ENCODE measurements around the gene MRRF. TPM values are rescaled to one million over a fixed set of nuclear protein-coding genes. Genes with fewer than 3 reads are reported as not detected.
A peak's percentile ranks its signal among the peaks of the same experiment; 100 is the strongest.

MRRF gene
- total and polyA plus RNA-seq, 5 donors = 23.1 to 33.8 (median 26.7) TPM

DNA sequence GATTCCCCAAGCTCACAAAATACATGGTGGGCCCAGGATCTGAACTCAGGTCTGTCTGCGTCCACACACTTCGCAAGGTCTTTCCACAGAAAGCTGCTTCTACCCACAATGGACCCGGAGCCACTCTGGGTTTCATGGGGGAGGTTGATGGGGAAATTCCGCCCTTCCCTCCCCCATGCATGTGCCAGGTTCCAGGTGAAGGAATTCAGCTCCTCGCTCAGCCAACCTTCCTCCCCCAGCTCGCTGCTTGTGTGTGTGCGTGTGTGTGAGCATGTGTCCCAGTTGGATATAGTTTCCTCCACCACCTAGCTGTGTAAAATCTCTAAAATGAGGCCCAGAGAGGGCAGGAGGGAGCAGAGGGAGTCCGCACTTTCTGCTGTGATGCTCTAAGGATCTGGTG, 107.2 kb downstream of the MRRF start:
- no peak overlapping the region for H3K4me3 ChIP-seq (ENCODE audit: low read length)
- peaks cover 5% of the 10 kb centered on the region for H3K4me1 ChIP-seq (ENCODE audit: control insufficient read depth, insufficient read depth, low read length)
- H3K27me3 ChIP-seq (ENCODE audit: control insufficient read depth, insufficient read depth) = no peaks in the 10 kb centered on the region
- intact Hi-C loops (cut with DNase I) = loop anchor here in 1 of 4 donors (10.0 kb wide), 1 partner anchor 83 kb away; no protein-coding TSS in a partner anchor
- H3K27ac ChIP-seq (ENCODE audit: low read length) = no peak overlapping the region
- 96% methylated on average over 8 of the region's 8 CpGs for WGBS
- ATAC-seq (no peak), DNase-seq (no peak)
- H3K9me3 ChIP-seq (ENCODE audit: control insufficient read depth, low read length) = no peaks in the 10 kb centered on the region

DNA sequence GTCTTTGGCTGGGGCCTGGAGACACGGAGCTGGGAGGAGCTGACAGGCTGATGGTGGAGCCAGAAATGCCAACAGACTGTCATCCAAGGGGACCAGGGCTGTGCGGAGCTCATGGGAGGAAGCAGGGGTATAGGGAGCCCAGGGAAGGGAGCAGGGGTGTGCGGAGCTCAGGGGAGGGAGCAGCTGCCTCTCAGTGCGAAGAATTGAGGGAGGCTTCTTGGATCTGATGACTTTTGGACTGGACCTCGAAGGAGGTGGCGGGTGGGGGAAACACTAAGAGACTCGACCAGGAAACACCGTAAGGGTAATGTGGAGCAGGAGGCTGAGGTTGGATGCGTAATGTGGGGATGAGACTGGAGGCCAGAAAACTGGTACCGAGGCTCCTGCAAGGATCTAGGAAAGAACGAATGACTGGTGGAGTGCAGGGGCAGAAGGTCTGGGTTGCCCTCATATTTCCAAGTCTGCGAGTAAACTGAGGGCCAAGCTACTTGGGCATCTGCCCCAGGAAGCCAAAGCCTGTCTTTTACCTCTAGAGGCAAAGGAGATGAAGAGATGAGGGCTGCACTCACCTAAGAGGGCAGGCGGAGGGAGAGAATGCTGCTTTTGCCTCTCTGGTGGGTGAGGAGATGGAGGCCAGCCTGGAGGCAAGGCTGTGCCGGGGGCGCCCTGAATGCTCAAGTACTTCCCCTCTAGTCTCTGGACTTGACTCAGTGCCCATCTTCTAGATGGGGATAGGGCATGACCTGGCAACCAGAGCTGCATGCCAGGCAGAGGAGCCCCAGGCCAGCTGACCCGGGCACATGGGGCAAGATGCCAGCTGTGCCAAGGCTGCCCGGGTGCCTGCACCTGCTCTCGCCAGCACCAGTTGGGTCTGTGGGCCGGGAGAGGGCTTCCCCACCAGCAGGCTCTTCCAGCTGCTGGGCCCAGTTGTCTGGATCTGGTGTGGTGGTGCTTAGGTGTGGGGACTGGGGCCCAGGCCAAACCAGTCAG, 108.5 kb downstream of the MRRF start:
- 81% methylated on average over 19 of the region's 19 CpGs for whole genome bisulfite sequencing
- intact Hi-C loops (cut with DNase I) = loop anchor here in 1 of 4 donors (10.0 kb wide), 1 partner anchor 82 kb away; no protein-coding TSS in a partner anchor
- DNase-seq = no peak
- Histone ChIP-seq H3K4me3 (ENCODE audit: low read length) (no peak overlapping the region), H3K27ac (ENCODE audit: low read length) (no peak overlapping the region), H3K4me1 (ENCODE audit: control insufficient read depth, insufficient read depth, low read length) (peaks cover 5% of the 10 kb centered on the region), H3K9me3 (ENCODE audit: control insufficient read depth, low read length) (no peaks in the 10 kb centered on the region), H3K27me3 (ENCODE audit: control insufficient read depth, insufficient read depth) (no peaks in the 10 kb centered on the region)
- ATAC-seq = no peak

DNA sequence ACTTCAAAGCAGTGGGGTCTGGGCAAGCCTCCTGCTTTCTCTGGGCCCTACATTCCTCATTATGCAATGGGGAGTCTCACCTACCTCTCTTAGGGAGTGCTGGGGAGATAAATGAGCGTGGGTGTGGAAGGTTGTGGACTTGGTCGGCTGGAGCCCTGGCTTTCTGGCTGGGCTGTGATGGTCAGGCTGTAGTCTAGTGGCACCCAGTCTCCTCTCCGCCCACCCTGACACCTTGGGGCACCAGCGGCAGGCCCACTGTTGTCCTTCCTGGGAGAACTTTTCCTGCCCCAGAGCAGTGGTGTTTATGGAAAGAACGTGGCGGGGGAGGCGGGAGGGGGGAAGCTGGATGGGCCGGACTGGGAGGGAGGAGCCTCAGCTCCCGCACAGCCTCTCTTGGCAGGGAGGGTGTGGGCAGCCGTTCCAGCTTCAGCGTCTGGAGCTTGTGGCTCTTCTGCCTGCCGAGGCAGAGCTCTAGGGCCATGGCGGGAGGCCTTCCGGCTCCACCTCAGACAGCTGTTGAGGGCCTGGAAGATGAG, 110.3 kb downstream of the MRRF start:
- Histone ChIP-seq H3K4me3 (ENCODE audit: low read length) (no peak overlapping the region), H3K27me3 (ENCODE audit: control insufficient read depth, insufficient read depth) (no peaks in the 10 kb centered on the region), H3K4me1 (ENCODE audit: control insufficient read depth, insufficient read depth, low read length) (peaks cover 5% of the 10 kb centered on the region), H3K9me3 (ENCODE audit: control insufficient read depth, low read length) (no peaks in the 10 kb centered on the region), H3K27ac (ENCODE audit: low read length) (no peak overlapping the region)
- intact Hi-C loops (cut with DNase I) = loop anchor here in 1 of 4 donors (10.0 kb wide), 1 partner anchor 80 kb away; no protein-coding TSS in a partner anchor
- peak; percentile 82 to 86 for ATAC-seq
- peak; percentile 84 to 94 (median 92) for DNase-seq
- 14% methylated on average over 14 of the region's 14 CpGs for WGBS

DNA sequence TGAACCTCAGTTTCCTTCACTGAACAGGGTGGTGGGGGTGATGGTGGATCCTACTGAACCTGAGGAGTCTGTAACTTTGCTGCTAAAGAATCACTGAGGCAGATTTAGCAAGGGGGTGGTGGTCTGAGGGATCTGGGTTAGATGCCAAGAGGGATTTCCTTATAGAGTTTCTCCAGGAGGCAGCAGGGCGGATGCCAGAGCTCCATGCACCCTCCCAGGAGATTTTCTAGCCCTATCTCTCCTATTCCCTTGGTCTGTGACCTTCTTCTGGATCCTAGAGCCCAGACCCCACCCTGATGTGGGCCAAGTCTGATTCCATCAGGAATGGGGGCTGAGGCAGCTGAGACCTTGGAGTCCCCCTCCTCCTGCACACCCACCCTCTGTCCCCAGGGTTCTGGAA, 112.1 kb downstream of the MRRF start:
- no peak for DNase-seq
- no peak overlapping the region for H3K4me3 ChIP-seq (ENCODE audit: low read length)

DNA sequence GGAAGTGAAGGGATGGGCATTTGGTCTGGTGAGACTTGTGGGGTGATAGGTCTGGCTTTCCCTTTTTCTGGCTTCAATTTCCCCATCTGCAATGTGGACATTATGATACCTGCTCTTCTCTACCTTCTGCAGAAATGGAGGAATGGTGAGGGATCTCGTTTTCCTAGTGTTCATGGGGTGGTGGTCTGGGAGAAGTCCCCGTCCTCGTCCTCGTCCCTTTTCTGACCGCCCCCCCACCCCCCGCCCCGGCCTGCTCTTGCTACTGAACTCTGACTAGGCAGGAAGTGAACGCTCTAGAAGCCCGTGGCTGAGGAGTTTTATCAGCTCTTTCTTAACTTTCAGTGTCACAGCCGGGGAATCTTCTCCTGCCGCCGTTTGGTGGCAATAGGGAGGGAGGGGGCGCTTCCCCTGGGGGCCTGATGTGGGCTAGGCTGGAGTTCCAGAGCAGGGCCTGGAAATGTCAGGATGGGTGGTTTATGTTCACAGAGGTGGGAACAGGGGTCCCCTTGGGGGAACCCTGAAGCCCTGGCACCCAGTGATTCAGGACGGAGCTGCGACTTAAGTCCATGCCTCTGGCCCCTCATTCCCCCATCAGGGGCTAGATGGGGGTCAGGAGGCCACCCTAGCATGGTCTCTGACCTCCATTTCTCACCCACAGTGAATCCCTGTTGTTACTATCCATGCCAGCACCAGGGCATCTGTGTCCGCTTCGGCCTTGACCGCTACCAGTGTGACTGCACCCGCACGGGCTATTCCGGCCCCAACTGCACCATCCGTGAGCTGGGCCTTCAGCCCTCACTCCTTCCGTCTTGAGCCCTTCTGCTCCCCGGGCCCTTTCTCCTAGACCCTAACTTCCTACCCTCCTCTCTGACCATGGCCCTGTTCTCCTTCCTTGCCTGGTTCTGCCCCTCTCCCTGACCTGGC, 112.8 kb downstream of the MRRF start:
- Histone ChIP-seq H3K9me3 (ENCODE audit: control insufficient read depth, low read length) (no peaks in the 10 kb centered on the region), H3K4me3 (ENCODE audit: low read length) (no peak overlapping the region), H3K4me1 (ENCODE audit: control insufficient read depth, insufficient read depth, low read length) (peaks cover 5% of the 10 kb centered on the region), H3K27me3 (ENCODE audit: control insufficient read depth, insufficient read depth) (no peaks in the 10 kb centered on the region), H3K27ac (ENCODE audit: low read length) (no peak overlapping the region)
- DNase-seq (no peak), ATAC-seq (no peak)
- intact Hi-C loops (cut with DNase I) = loop anchor here in 1 of 4 donors (10.0 kb wide), 1 partner anchor 77 kb away; no protein-coding TSS in a partner anchor
- 62% methylated on average over 24 of the region's 24 CpGs for WGBS

More for the DNA sequence above, 112.1 kb downstream of the MRRF start:
- WGBS = 85% methylated on average over 1 of the region's 1 CpG
- no peaks in the 10 kb centered on the region for H3K9me3 ChIP-seq (ENCODE audit: control insufficient read depth, low read length)
- H3K4me1 ChIP-seq (ENCODE audit: control insufficient read depth, insufficient read depth, low read length) = peaks cover 5% of the 10 kb centered on the region
- no peak for ATAC-seq
- no peaks in the 10 kb centered on the region for H3K27me3 ChIP-seq (ENCODE audit: control insufficient read depth, insufficient read depth)
- no peak overlapping the region for H3K27ac ChIP-seq (ENCODE audit: low read length)
- intact Hi-C loops (cut with DNase I) = loop anchor here in 1 of 4 donors (10.0 kb wide), 1 partner anchor 78 kb away; no protein-coding TSS in a partner anchor

DNA sequence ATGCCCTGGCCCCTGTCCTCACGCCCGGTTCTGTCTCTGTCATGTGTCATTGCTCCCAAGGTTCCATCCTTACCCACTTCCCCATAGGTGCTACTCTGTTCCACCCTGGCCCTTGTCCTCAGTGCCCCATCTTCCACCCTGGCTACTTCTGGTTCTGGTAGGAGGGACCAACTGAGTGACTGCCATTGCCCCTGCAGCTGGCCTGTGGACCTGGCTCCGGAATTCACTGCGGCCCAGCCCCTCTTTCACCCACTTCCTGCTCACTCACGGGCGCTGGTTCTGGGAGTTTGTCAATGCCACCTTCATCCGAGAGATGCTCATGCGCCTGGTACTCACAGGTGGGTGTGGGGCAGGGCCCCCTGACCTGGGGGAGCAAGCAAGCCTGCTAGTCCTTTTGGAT, 113.6 kb downstream of the MRRF start:
- intact Hi-C loops (cut with DNase I) = loop anchor here in 1 of 4 donors (10.0 kb wide), 1 partner anchor 77 kb away; no protein-coding TSS in a partner anchor
- H3K27ac ChIP-seq (ENCODE audit: low read length) = no peak overlapping the region
- H3K4me1 ChIP-seq (ENCODE audit: control insufficient read depth, insufficient read depth, low read length) = peaks cover 5% of the 10 kb centered on the region
- ATAC-seq (no peak), DNase-seq (no peak)
- H3K27me3 ChIP-seq (ENCODE audit: control insufficient read depth, insufficient read depth) = no peaks in the 10 kb centered on the region
- WGBS = 91% methylated on average over 8 of the region's 8 CpGs
- H3K4me3 ChIP-seq (ENCODE audit: low read length) = no peak overlapping the region
- H3K9me3 ChIP-seq (ENCODE audit: control insufficient read depth, low read length) = no peaks in the 10 kb centered on the region

DNA sequence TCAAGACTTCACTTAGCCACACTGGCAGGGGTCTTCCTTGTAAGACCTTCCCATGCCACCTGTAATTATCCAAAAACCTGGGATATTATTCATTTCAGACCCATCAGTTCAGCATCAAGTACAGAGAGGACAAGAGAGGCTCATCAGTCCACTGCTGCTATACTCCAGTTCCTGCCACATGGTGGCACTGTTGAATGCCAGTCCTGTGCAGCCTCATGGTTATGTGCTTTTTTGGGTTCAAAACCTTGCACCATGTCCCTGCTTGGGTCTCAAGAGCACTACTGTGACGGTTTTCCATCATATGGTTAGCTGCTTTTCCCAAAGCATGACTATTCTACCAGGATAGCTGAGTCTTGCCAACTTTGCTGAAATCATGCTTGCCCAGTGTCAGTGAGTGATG, 114.7 kb downstream of the MRRF start:
- Histone ChIP-seq H3K4me3 (ENCODE audit: low read length) (no peak overlapping the region), H3K27me3 (ENCODE audit: control insufficient read depth, insufficient read depth) (no peaks in the 10 kb centered on the region), H3K4me1 (ENCODE audit: control insufficient read depth, insufficient read depth, low read length) (peaks cover 5% of the 10 kb centered on the region), H3K27ac (ENCODE audit: low read length) (no peak overlapping the region), H3K9me3 (ENCODE audit: control insufficient read depth, low read length) (no peaks in the 10 kb centered on the region)
- 65% methylated on average over 1 of the region's 1 CpG for WGBS
- intact Hi-C loops (cut with DNase I) = loop anchor here in 1 of 4 donors (10.0 kb wide), 1 partner anchor 75 kb away; no protein-coding TSS in a partner anchor
- no peak for DNase-seq
- no peak for ATAC-seq

DNA sequence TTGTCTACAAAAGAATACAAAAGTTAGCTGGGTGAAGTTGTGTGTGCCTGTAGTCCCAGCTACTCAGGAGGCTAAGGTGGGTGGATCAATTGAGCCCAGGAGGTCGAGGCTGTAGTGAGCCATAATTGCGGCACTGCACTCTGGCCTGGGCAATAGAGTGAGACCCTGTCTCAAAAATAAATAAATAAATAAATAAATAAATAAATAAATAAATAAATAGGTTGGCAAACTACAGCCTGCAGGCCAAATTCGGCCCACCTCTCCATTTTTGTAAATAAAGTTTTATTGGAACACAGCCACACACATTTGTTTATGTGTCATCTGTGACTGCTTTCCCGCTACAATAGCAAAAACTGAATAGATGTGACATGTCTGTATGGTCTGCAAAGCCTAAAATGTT, 115.6 kb downstream of the MRRF start:
- H3K27ac ChIP-seq (ENCODE audit: low read length) = no peak overlapping the region
- 94% methylated on average over 4 of the region's 4 CpGs for WGBS
- intact Hi-C loops (cut with DNase I) = no loop called here
- DNase-seq = no peak
- H3K9me3 ChIP-seq (ENCODE audit: control insufficient read depth, low read length) = no peaks in the 10 kb centered on the region
- no peaks in the 10 kb centered on the region for H3K27me3 ChIP-seq (ENCODE audit: control insufficient read depth, insufficient read depth)
- peaks cover 5% of the 10 kb centered on the region for H3K4me1 ChIP-seq (ENCODE audit: control insufficient read depth, insufficient read depth, low read length)
- no peak for ATAC-seq
- H3K4me3 ChIP-seq (ENCODE audit: low read length) = no peak overlapping the region
